ENCODE results near the gene ZNF524. TPM values are rescaled to one million over a fixed set of nuclear protein-coding genes. Genes with fewer than 3 reads are reported as not detected.
"Not testable (repeated sequence)": the region's sequence is repeated elsewhere in the genome, so short reads cannot be mapped to it uniquely, and the experiment has no call there.

The ZNF524 gene
- total and polyA plus RNA-seq, 5 donors from 2014 or later = 13.7 to 53.7 (median 42.7) TPM

- no peaks in the 10 kb centered on the region for H3K4me1 Mint-ChIP-seq
- ATAC-seq (ENCODE audit: low read depth in 2 of 2) (no peak), DNase-seq (no peak)
- H3K36me3 ChIP-seq (ENCODE audit: control insufficient read depth, insufficient read depth, low read length) = no peaks in the 10 kb centered on the region
- no peak overlapping the region for H3K27ac Mint-ChIP-seq
- peaks cover 0 to 2% (median 0%) of the 10 kb centered on the region in 7 donors for H3K9me3 Mint-ChIP-seq
- peaks cover 4% of the 10 kb centered on the region for H3K27me3 Mint-ChIP-seq
- no peaks in the 10 kb centered on the region for H3K9me3 ChIP-seq (ENCODE audit: control insufficient read depth in 2 of 2, low read length in 2 of 2)
- no peak overlapping the region for H3K4me3 Mint-ChIP-seq
- H3K4me3 ChIP-seq (ENCODE audit: low read depth, low read length) = no peak overlapping the region
- H3K27ac ChIP-seq (ENCODE audit: insufficient read depth, low read length, poor library complexity, severe bottlenecking) = no peak overlapping the region
- no peaks in the 10 kb centered on the region for H3K36me3 Mint-ChIP-seq
- no peaks in the 10 kb centered on the region for H3K27me3 ChIP-seq (ENCODE audit: control insufficient read depth, insufficient read depth, low read length)
- H3K4me1 ChIP-seq (ENCODE audit: control insufficient read depth, insufficient read depth, low read length, poor library complexity, severe bottlenecking) = no peaks in the 10 kb centered on the region
Observed at GRCh38 chr19:55559684-55560083, 40.4 kb upstream of the ZNF524 start.

- Mint-ChIP-seq H3K4me1 (no peaks in the 10 kb centered on the region), H3K9me3 (peaks cover 0 to 2% (median 0%) of the 10 kb centered on the region in 7 donors), H3K4me3 (no peak overlapping the region), H3K27ac (no peak overlapping the region), H3K36me3 (no peaks in the 10 kb centered on the region), H3K27me3 (peaks cover 21% of the 10 kb centered on the region)
- Histone ChIP-seq H3K27ac (ENCODE audit: insufficient read depth, low read length, poor library complexity, severe bottlenecking) (no peak overlapping the region), H3K36me3 (ENCODE audit: control insufficient read depth, insufficient read depth, low read length) (no peaks in the 10 kb centered on the region), H3K9me3 (ENCODE audit: control insufficient read depth in 2 of 2, low read length in 2 of 2) (no peaks in the 10 kb centered on the region), H3K27me3 (ENCODE audit: control insufficient read depth, insufficient read depth, low read length) (no peaks in the 10 kb centered on the region), H3K4me1 (ENCODE audit: control insufficient read depth, insufficient read depth, low read length, poor library complexity, severe bottlenecking) (no peaks in the 10 kb centered on the region), H3K4me3 (ENCODE audit: low read depth, low read length) (no peak overlapping the region)
- ATAC-seq (ENCODE audit: low read depth in 2 of 2) = no peak
- DNase-seq = no peak
Observed at GRCh38 chr19:55563261-55563690, 36.8 kb upstream of the ZNF524 start.

GRCh38 chr19:55566823-55567222 is 33.3 kb upstream of the ZNF524 start:
- Histone ChIP-seq H3K4me1 (ENCODE audit: control insufficient read depth, insufficient read depth, low read length, poor library complexity, severe bottlenecking) (no peaks in the 10 kb centered on the region), H3K27ac (ENCODE audit: insufficient read depth, low read length, poor library complexity, severe bottlenecking) (no peak overlapping the region), H3K4me3 (ENCODE audit: low read depth, low read length) (no peak overlapping the region), H3K36me3 (ENCODE audit: control insufficient read depth, insufficient read depth, low read length) (no peaks in the 10 kb centered on the region), H3K9me3 (ENCODE audit: control insufficient read depth in 2 of 2, low read length in 2 of 2) (no peaks in the 10 kb centered on the region), H3K27me3 (ENCODE audit: control insufficient read depth, insufficient read depth, low read length) (no peaks in the 10 kb centered on the region)
- DNase-seq (no peak), ATAC-seq (ENCODE audit: low read depth in 2 of 2) (no peak)
- H3K36me3 Mint-ChIP-seq = no peaks in the 10 kb centered on the region
- no peak overlapping the region for H3K27ac Mint-ChIP-seq
- H3K4me3 Mint-ChIP-seq = no peak overlapping the region
- H3K9me3 Mint-ChIP-seq = peaks cover 0 to 1% (median 0%) of the 10 kb centered on the region in 7 donors
- H3K27me3 Mint-ChIP-seq = peaks cover 17% of the 10 kb centered on the region
- no peaks in the 10 kb centered on the region for H3K4me1 Mint-ChIP-seq

GRCh38 chr19:55567708-55568328 is 32.3 kb upstream of the ZNF524 start:
- no peaks in the 10 kb centered on the region for H3K36me3 Mint-ChIP-seq
- H3K27me3 ChIP-seq (ENCODE audit: control insufficient read depth, insufficient read depth, low read length) = no peaks in the 10 kb centered on the region
- H3K4me1 Mint-ChIP-seq = no peaks in the 10 kb centered on the region
- H3K27me3 Mint-ChIP-seq = peaks cover 17% of the 10 kb centered on the region
- no peak overlapping the region for H3K27ac ChIP-seq (ENCODE audit: insufficient read depth, low read length, poor library complexity, severe bottlenecking)
- H3K27ac Mint-ChIP-seq = no peak overlapping the region
- no peaks in the 10 kb centered on the region for H3K4me1 ChIP-seq (ENCODE audit: control insufficient read depth, insufficient read depth, low read length, poor library complexity, severe bottlenecking)
- H3K4me3 Mint-ChIP-seq = no peak overlapping the region
- no peaks in the 10 kb centered on the region for H3K36me3 ChIP-seq (ENCODE audit: control insufficient read depth, insufficient read depth, low read length)
- peaks cover 0 to 1% (median 0%) of the 10 kb centered on the region in 7 donors for H3K9me3 Mint-ChIP-seq
- no peaks in the 10 kb centered on the region for H3K9me3 ChIP-seq (ENCODE audit: control insufficient read depth in 2 of 2, low read length in 2 of 2)
- no peak overlapping the region for H3K4me3 ChIP-seq (ENCODE audit: low read depth, low read length)
- ATAC-seq (ENCODE audit: low read depth in 2 of 2) (no peak), DNase-seq (no peak)

- H3K9me3 ChIP-seq (ENCODE audit: control insufficient read depth in 2 of 2, low read length in 2 of 2); H3K4me3 ChIP-seq (ENCODE audit: low read depth, low read length); H3K4me1 Mint-ChIP-seq; H3K36me3 Mint-ChIP-seq; H3K9me3 Mint-ChIP-seq; H3K27me3 ChIP-seq (ENCODE audit: control insufficient read depth, insufficient read depth, low read length); H3K27ac ChIP-seq (ENCODE audit: insufficient read depth, low read length, poor library complexity, severe bottlenecking); H3K27ac Mint-ChIP-seq; H3K4me3 Mint-ChIP-seq; DNase-seq; ATAC-seq (ENCODE audit: low read depth in 2 of 2); H3K4me1 ChIP-seq (ENCODE audit: control insufficient read depth, insufficient read depth, low read length, poor library complexity, severe bottlenecking); H3K36me3 ChIP-seq (ENCODE audit: control insufficient read depth, insufficient read depth, low read length): not testable (repeated sequence)
- peaks cover 17% of the 10 kb centered on the region for H3K27me3 Mint-ChIP-seq
Observed at GRCh38 chr19:55569477-55569876, 30.6 kb upstream of the ZNF524 start.

GRCh38 chr19:55573929-55574328 is 26.2 kb upstream of the ZNF524 start:
- H3K27ac ChIP-seq (ENCODE audit: insufficient read depth, low read length, poor library complexity, severe bottlenecking); H3K4me3 ChIP-seq (ENCODE audit: low read depth, low read length); H3K4me1 ChIP-seq (ENCODE audit: control insufficient read depth, insufficient read depth, low read length, poor library complexity, severe bottlenecking); H3K4me1 Mint-ChIP-seq; H3K4me3 Mint-ChIP-seq; ATAC-seq (ENCODE audit: low read depth in 2 of 2); H3K9me3 ChIP-seq (ENCODE audit: control insufficient read depth in 2 of 2, low read length in 2 of 2); DNase-seq; H3K9me3 Mint-ChIP-seq; H3K27me3 ChIP-seq (ENCODE audit: control insufficient read depth, insufficient read depth, low read length); H3K27me3 Mint-ChIP-seq; H3K27ac Mint-ChIP-seq; H3K36me3 Mint-ChIP-seq; H3K36me3 ChIP-seq (ENCODE audit: control insufficient read depth, insufficient read depth, low read length): not testable (repeated sequence)

- H3K36me3 Mint-ChIP-seq = peaks cover 13% of the 10 kb centered on the region
- peak overlapping the region; percentile 53 to 66 (median 64) for H3K4me3 Mint-ChIP-seq
- H3K27me3 Mint-ChIP-seq = peaks cover 5% of the 10 kb centered on the region
- Histone ChIP-seq H3K27ac (ENCODE audit: insufficient read depth, low read length, poor library complexity, severe bottlenecking) (no peak overlapping the region), H3K27me3 (ENCODE audit: control insufficient read depth, insufficient read depth, low read length) (no peaks in the 10 kb centered on the region), H3K9me3 (ENCODE audit: control insufficient read depth in 2 of 2, low read length in 2 of 2) (no peaks in the 10 kb centered on the region), H3K4me1 (ENCODE audit: control insufficient read depth, insufficient read depth, low read length, poor library complexity, severe bottlenecking) (peaks cover 13% of the 10 kb centered on the region), H3K36me3 (ENCODE audit: control insufficient read depth, insufficient read depth, low read length) (no peaks in the 10 kb centered on the region), H3K4me3 (ENCODE audit: low read depth, low read length) (no peak overlapping the region)
- H3K9me3 Mint-ChIP-seq = peaks cover 0 to 3% (median 0%) of the 10 kb centered on the region in 7 donors
- H3K27ac Mint-ChIP-seq = peak overlapping the region in 1 of 3 donors; percentile 89
- no peak for ATAC-seq (ENCODE audit: low read depth in 2 of 2)
- H3K4me1 Mint-ChIP-seq = peaks cover 11 to 19% (median 14%) of the 10 kb centered on the region in 4 donors
- DNase-seq = no peak
Observed at GRCh38 chr19:55576746-55577145, 23.3 kb upstream of the ZNF524 start.

- Mint-ChIP-seq H3K36me3 (peaks cover 13% of the 10 kb centered on the region), H3K4me3 (no peak overlapping the region), H3K27ac (no peak overlapping the region), H3K9me3 (peaks cover 0 to 3% (median 0%) of the 10 kb centered on the region in 7 donors), H3K27me3 (peaks cover 5% of the 10 kb centered on the region), H3K4me1 (peaks cover 11 to 25% (median 18%) of the 10 kb centered on the region in 4 donors)
- Histone ChIP-seq H3K27ac (ENCODE audit: insufficient read depth, low read length, poor library complexity, severe bottlenecking) (no peak overlapping the region), H3K9me3 (ENCODE audit: control insufficient read depth in 2 of 2, low read length in 2 of 2) (no peaks in the 10 kb centered on the region), H3K4me3 (ENCODE audit: low read depth, low read length) (no peak overlapping the region), H3K36me3 (ENCODE audit: control insufficient read depth, insufficient read depth, low read length) (no peaks in the 10 kb centered on the region), H3K4me1 (ENCODE audit: control insufficient read depth, insufficient read depth, low read length, poor library complexity, severe bottlenecking) (peaks cover 13% of the 10 kb centered on the region), H3K27me3 (ENCODE audit: control insufficient read depth, insufficient read depth, low read length) (no peaks in the 10 kb centered on the region)
- DNase-seq (no peak), ATAC-seq (ENCODE audit: low read depth in 2 of 2) (no peak)
Observed at GRCh38 chr19:55578031-55578760, 21.9 kb upstream of the ZNF524 start.

Measured in CD4-positive, CD25-positive, alpha-beta regulatory T cell (primary cell).